CD4-positive, alpha-beta T cell (primary cell): ENCODE results near the gene PPIB. TPM values are rescaled to one million over a fixed set of nuclear protein-coding genes. Genes with fewer than 3 reads are reported as not detected.
"Not testable (repeated sequence)": the region's sequence is repeated elsewhere in the genome, so short reads cannot be mapped to it uniquely, and the experiment has no call there.

Experiments used
- ATAC-seq: fragments of 200-7000 bp; cut with Tn5 transposase; one replicate; pipeline ENCODE4 v1.10.0; 2022; ENCODE audit warnings: mild to moderate bottlenecking; ENCODE audit not compliant: poor library complexity
- CTCF ChIA-PET: fragments of 350-600 bp; sonication (Branson Sonifier 250); formaldehyde crosslinking; loops from one replicate; lab custom pipeline; 2021; ENCODE audit warnings: antibody characterized with exemption, inconsistent platforms; lab: Charles Lee
- POLR2A ChIA-PET: fragments of 350-600 bp; sonication (Branson Sonifier 250); formaldehyde crosslinking; loops from one replicate; lab custom pipeline; 2021; ENCODE audit warnings: antibody characterized with exemption, inconsistent platforms; lab: Charles Lee
- DNase-seq, 14 experiments: peaks; one replicate each; pipeline ENCODE4 v3.0.0-alpha.2; 2013 to 2020; ENCODE audit warnings: mixed read lengths in 2 of 14
- H3K27ac ChIP-seq, 2 donors: one replicate each; pipeline versions ENCODE4 v1.5.1 to v1.7.0; 2013; ENCODE audit warnings: low read length in 2 of 2, low read depth in 1 of 2, mild to moderate bottlenecking in 1 of 2
- H3K27me3 ChIP-seq, 2 experiments: 1 replicate in 1 of 2; 2 replicates in 1 of 2; pipeline versions ENCODE4 v1.6.1 to v1.7.0; 2013; ENCODE audit warnings: low read length in 2 of 2, control low read depth in 1 of 2, mild to moderate bottlenecking in 1 of 2, moderate library complexity in 1 of 2; ENCODE audit not compliant: insufficient read depth in 2 of 2, control insufficient read depth in 1 of 2
- H3K36me3 ChIP-seq: one replicate; pipeline ENCODE4 v1.6.1; 2013; ENCODE audit warnings: low read length, control low read depth; ENCODE audit not compliant: insufficient read depth
- H3K4me1 ChIP-seq: one replicate; pipeline ENCODE4 v1.6.1; 2013; ENCODE audit warnings: low read length, control low read depth; ENCODE audit not compliant: insufficient read depth
- H3K4me3 ChIP-seq: one replicate; pipeline ENCODE4 v1.5.1; 2013; ENCODE audit warnings: mild to moderate bottlenecking, low read length, moderate library complexity
- H3K9me3 ChIP-seq, 2 experiments: 1 replicate in 1 of 2; 2 replicates in 1 of 2; pipeline versions ENCODE4 v1.6.1 to v1.7.0; 2013; ENCODE audit warnings: low read length in 2 of 2, mild to moderate bottlenecking in 2 of 2, control low read depth in 1 of 2, moderate library complexity in 1 of 2; ENCODE audit not compliant: control insufficient read depth in 1 of 2, insufficient read depth in 1 of 2
- H3K27ac Mint-ChIP-seq: one replicate; pipeline ENCODE4 v1.8.0; 2020; ENCODE audit warnings: mixed read lengths
- H3K27me3 Mint-ChIP-seq: one replicate; pipeline ENCODE4 v1.8.0; 2021; ENCODE audit warnings: mixed read lengths
- H3K36me3 Mint-ChIP-seq: one replicate; pipeline ENCODE4 v1.8.0; 2021; ENCODE audit warnings: low read depth, mixed read lengths
- H3K4me1 Mint-ChIP-seq: one replicate; pipeline ENCODE4 v1.8.0; 2021; ENCODE audit warnings: low read depth, mixed read lengths
- H3K4me3 Mint-ChIP-seq: one replicate; pipeline ENCODE4 v1.8.0; 2020; ENCODE audit warnings: mild to moderate bottlenecking, mixed read lengths
- H3K9me3 Mint-ChIP-seq: one replicate; pipeline ENCODE4 v1.8.0; 2020; ENCODE audit warnings: mixed read lengths
- CTCF ChIP-seq: fragments of 200-600 bp; IDR thresholded peaks from one replicate; pipeline ENCODE4 v1.8.0; 2022; ENCODE audit warnings: antibody characterized with exemption, mild to moderate bottlenecking
- intact Hi-C, 2 experiments: fragments of 100-400 bp; cut with DNase I in 1 of 2; cut with micrococcal nuclease in 1 of 2; formaldehyde crosslinking; loops; one replicate each; pipeline versions ENCODE4 v1.15.1 to v1.9.0; 2023 to 2025; cut with DNase I, micrococcal nuclease
- total RNA-seq, 174 experiments: library from RNA in 2 of 174; stranded (reverse) in 2 of 174; gene quantifications; one replicate each; pipeline ENCODE4 v1.2.3 and lab custom pipeline; 2021 to 2026

PPIB gene
- total RNA-seq, 2 experiments from 2014 or later, result 167 to 169 TPM

- Histone ChIP-seq H3K27ac (no peak overlapping the region), H3K27me3 (no peaks in the 10 kb centered on the region), H3K36me3 (peaks cover 88% of the 10 kb centered on the region), H3K4me3 (no peak overlapping the region), H3K9me3 (no peaks in the 10 kb centered on the region), H3K4me1 (no peaks in the 10 kb centered on the region)
- ChIA-PET POLR2A (no interaction called here), CTCF (interaction anchor here (0.6 to 1.5 kb wide), 2 partner anchors 9 to 30 kb away, joined by 3 to 5 read pairs; no protein-coding TSS in a partner anchor)
- H3K4me1 Mint-ChIP-seq, result no peaks in the 10 kb centered on the region
- H3K4me3 Mint-ChIP-seq, result no peak overlapping the region
- no peaks in the 10 kb centered on the region for H3K9me3 Mint-ChIP-seq
- no peak for TF ChIP-seq CTCF
- no peaks in the 10 kb centered on the region for H3K27me3 Mint-ChIP-seq
- peaks cover 87% of the 10 kb centered on the region for H3K36me3 Mint-ChIP-seq
- ATAC-seq, result no peak
- DNase-seq, result no peak
- no peak overlapping the region for H3K27ac Mint-ChIP-seq
- intact Hi-C loops, result no loop called here
Measured at GRCh38 chr15:64122936-64123351, 39.9 kb downstream of the PPIB start.

GRCh38 chr15:64122444-64122843 lies 40.4 kb downstream of the PPIB start:
- CTCF ChIA-PET, result interaction anchor here (1.5 kb wide), 1 partner anchor 31 kb away, joined by 5 read pairs; no protein-coding TSS in a partner anchor
- H3K9me3 Mint-ChIP-seq, result no peaks in the 10 kb centered on the region
- TF ChIP-seq CTCF, result no peak
- no peak overlapping the region for H3K27ac Mint-ChIP-seq
- Histone ChIP-seq H3K4me3 (no peak overlapping the region), H3K27ac (no peak overlapping the region), H3K4me1 (no peaks in the 10 kb centered on the region), H3K36me3 (peaks cover 88% of the 10 kb centered on the region), H3K9me3 (no peaks in the 10 kb centered on the region), H3K27me3 (no peaks in the 10 kb centered on the region)
- ATAC-seq, result no peak
- POLR2A ChIA-PET, result interaction anchor here (1.0 kb wide), 1 partner anchor 31 kb away, joined by 3 read pairs; no protein-coding TSS in a partner anchor
- H3K4me1 Mint-ChIP-seq, result no peaks in the 10 kb centered on the region
- intact Hi-C loops, result no loop called here
- no peaks in the 10 kb centered on the region for H3K27me3 Mint-ChIP-seq
- peaks cover 87% of the 10 kb centered on the region for H3K36me3 Mint-ChIP-seq
- H3K4me3 Mint-ChIP-seq, result no peak overlapping the region
- no peak for DNase-seq

- H3K27ac Mint-ChIP-seq, result no peak overlapping the region
- CTCF ChIA-PET, result interaction anchor here (1.5 kb wide), 1 partner anchor 32 kb away, joined by 5 read pairs; no protein-coding TSS in a partner anchor
- ATAC-seq (no peak), DNase-seq (no peak)
- no peaks in the 10 kb centered on the region for H3K4me1 Mint-ChIP-seq
- H3K9me3 Mint-ChIP-seq, result no peaks in the 10 kb centered on the region
- no peaks in the 10 kb centered on the region for H3K9me3 ChIP-seq
- H3K4me3 ChIP-seq, result no peak overlapping the region
- intact Hi-C loops, result no loop called here
- POLR2A ChIA-PET, result interaction anchor here (1.0 kb wide), 1 partner anchor 31 kb away, joined by 3 read pairs; no protein-coding TSS in a partner anchor
- no peaks in the 10 kb centered on the region for H3K4me1 ChIP-seq
- TF ChIP-seq CTCF, result no peak
- H3K36me3 Mint-ChIP-seq, result peaks cover 87% of the 10 kb centered on the region
- no peak overlapping the region for H3K4me3 Mint-ChIP-seq
- no peaks in the 10 kb centered on the region for H3K27me3 ChIP-seq
- H3K27ac ChIP-seq, result no peak overlapping the region
- H3K36me3 ChIP-seq, result peaks cover 86% of the 10 kb centered on the region
- H3K27me3 Mint-ChIP-seq, result no peaks in the 10 kb centered on the region
Measured at GRCh38 chr15:64121614-64122013, 41.2 kb downstream of the PPIB start.

GRCh38 chr15:64120322-64120721 lies 42.5 kb downstream of the PPIB start:
- H3K9me3 ChIP-seq, H3K4me1 Mint-ChIP-seq, H3K27me3 Mint-ChIP-seq, H3K4me3 Mint-ChIP-seq, DNase-seq, H3K4me3 ChIP-seq, H3K4me1 ChIP-seq, H3K27me3 ChIP-seq, H3K27ac Mint-ChIP-seq, ATAC-seq, H3K27ac ChIP-seq, intact Hi-C loops, H3K9me3 Mint-ChIP-seq, POLR2A ChIA-PET: not testable (repeated sequence)
- H3K36me3 ChIP-seq, result peaks cover 88% of the 10 kb centered on the region
- H3K36me3 Mint-ChIP-seq, result peaks cover 91% of the 10 kb centered on the region
- CTCF ChIA-PET, result interaction anchor here (0.6 kb wide), 1 partner anchor 67 kb away, joined by 4 read pairs; no protein-coding TSS in a partner anchor
